Right ventricle myocardium superior (tissue), 1 donor: ENCODE data around the gene CAMK4. TPM values are rescaled to one million over a fixed set of nuclear protein-coding genes. Genes with fewer than 3 reads are reported as not detected.
A peak's percentile ranks its signal among the peaks of the same experiment; 100 is the strongest.

Source experiments
- ATAC-seq: fragments of 200-7000 bp; cut with Tn5 transposase; one replicate; pipeline ENCODE4 v1.9.1; 2020; ENCODE audit warnings: mild to moderate bottlenecking; ENCODE audit not compliant: poor library complexity
- DNase-seq: peaks from one replicate; pipeline ENCODE4 v3.0.0-alpha.2; 2020
- intact Hi-C: fragments of 100-400 bp; cut with DNase I; formaldehyde crosslinking; loops from one replicate; pipeline ENCODE4 v1.11.2; 2022
- long read RNA-seq: library from polyadenylated mRNA; unstranded; transcript quantifications from one replicate; pipeline ENCODE4 v2.0.0, GENCODE V29; 2021
- total RNA-seq: library from RNA; stranded (reverse); fragmentation: NEBNext Ultra II Directional; extraction: Animal tissue kit (Norgen Biotek cat#: 25700); gene quantifications from one replicate; pipeline ENCODE4 v1.2.1, GENCODE V29; 2021
- donor health status: DM: no; HTN: yes; CAD: no; lungs with severe emphysema.

CAMK4 gene
- 0.16 TPM for total RNA-seq
- long read RNA-seq, result 0 reads

- DNase-seq (peak; percentile 74), ATAC-seq (peak; percentile 90)
- intact Hi-C loops, result no loop called here
Observed at GRCh38 chr5:111223787-111224560, at the start of gene CAMK4. Gene CAMK4 (plus strand): TSS chr5:111224384. CDS start chr5:111224484, 100 bp downstream.

DNA sequence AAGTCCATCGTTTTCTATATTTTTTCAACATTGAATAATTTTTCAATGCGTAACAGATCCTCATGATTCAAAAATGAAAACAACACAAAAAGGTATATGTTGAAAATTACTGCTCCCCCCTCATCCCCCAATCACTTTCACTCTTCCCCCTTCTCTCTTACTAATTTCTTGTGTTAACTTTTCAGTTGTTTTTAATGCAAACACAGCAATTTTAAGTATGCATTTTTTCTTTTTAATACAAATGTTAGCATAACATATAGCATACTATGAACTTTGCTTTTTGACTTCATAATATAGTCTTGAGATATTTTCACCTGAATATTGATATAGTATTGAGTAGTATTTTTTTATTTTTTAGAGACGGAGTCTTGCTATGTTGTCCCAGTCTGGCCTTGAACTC lies 41.1 kb upstream of the CAMK4 start:
- no peak for ATAC-seq

DNA sequence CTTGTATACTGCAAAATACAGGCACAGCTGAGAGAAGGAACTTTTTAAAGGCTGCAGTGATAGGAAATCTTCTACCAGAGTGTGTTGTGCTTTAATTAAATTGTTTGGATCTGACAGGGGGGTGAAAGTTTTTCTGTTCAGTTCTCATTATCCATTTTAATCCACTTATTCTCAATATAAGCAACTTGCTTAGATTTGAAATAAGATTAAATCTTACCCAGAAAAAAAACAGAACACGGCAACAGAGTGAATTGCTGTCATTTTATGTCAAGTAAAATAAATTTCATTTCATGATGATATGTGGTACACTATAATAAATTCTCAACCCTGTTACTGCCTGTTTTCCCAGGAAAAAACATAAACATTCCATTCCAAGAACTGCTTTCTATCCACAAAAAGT lies 37.1 kb upstream of the CAMK4 start:
- no peak for DNase-seq
- ATAC-seq, result no peak

More for the DNA sequence above, 41.1 kb upstream of the CAMK4 start:
- intact Hi-C loops, result no loop called here
- no peak for DNase-seq

GRCh38 chr5:111194053-111194452 lies 30.1 kb upstream of the CAMK4 start:
- DNase-seq, result no peak
- no peak for ATAC-seq
- intact Hi-C loops, result no loop called here

More for the DNA sequence above, 37.1 kb upstream of the CAMK4 start:
- intact Hi-C loops, result no loop called here

DNA sequence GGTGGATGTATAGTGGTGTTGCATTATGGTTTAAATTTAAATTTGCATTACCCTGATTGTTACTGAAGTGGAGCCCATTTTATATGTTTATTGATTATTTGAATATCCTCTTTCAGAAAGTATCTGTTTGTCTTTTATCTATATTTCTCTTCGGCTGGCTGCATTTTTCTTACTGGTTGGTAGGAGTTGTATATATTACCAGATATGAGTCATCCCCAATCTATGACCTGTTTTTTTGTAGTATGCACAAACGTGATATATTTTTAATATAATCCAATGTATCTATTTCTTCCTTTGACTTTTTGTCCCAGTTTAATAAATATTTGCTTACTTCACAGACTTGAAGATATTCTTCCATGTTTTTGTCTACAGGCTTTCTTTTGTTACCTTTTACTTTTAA lies 29.3 kb upstream of the CAMK4 start:
- ATAC-seq, result no peak
- no peak for DNase-seq
- intact Hi-C loops, result no loop called here

GRCh38 chr5:111197523-111197922 lies 26.7 kb upstream of the CAMK4 start:
- DNase-seq, result no peak
- intact Hi-C loops, result no loop called here
- no peak for ATAC-seq

- ATAC-seq, result no peak
- DNase-seq, result no peak
- intact Hi-C loops, result no loop called here
Observed at GRCh38 chr5:111198281-111198966, 25.8 kb upstream of the CAMK4 start.

DNA sequence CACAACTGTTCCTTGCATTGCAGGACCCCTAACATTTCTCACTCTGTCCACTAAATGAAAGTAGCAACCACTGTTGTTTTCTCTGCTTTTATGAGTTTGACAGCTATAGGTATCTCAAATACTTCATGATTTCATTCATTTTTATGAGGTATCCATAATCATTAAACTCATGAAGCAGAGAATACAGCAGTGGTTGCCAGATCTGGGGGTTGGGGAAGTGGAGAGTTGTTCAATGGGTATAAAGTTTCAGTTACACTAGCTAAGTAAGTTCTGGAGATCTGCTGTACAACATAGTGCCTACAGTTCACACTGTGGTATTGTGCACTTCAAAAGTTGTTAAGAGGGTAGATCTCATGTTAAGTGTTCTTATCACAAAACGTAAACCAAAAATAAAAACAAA lies 23.4 kb upstream of the CAMK4 start:
- intact Hi-C loops, result no loop called here
- no peak for DNase-seq
- no peak for ATAC-seq

- no peak for ATAC-seq
- no peak for DNase-seq
- intact Hi-C loops, result no loop called here
Observed at GRCh38 chr5:111201705-111202104, 22.5 kb upstream of the CAMK4 start.

DNA sequence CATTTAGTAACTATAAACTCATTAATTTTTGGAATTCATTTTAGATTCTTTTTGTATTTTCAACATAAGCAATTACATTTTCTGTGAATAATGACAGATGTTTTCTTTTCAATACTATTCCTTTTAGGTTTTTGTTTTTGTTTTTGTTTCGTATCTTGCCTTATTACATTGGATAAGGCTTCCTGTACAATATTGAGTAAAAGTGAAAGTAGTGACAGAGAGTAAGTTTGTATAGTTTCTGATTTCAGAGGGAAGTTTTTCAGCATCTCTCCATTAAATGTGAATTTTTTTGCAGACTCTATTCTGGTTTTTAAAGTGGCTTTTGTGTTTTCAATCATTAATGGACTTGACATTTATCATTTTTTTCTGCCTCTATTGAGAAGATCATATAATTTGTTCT lies 12.8 kb upstream of the CAMK4 start:
- ATAC-seq (no peak), DNase-seq (no peak)
- intact Hi-C loops, result no loop called here

- DNase-seq, result no peak
Observed at GRCh38 chr5:111214052-111214742, 10.0 kb upstream of the CAMK4 start.

GRCh38 chr5:111215971-111216370 lies 8.2 kb upstream of the CAMK4 start:
- ATAC-seq (no peak), DNase-seq (no peak)
- intact Hi-C loops, result no loop called here

More at GRCh38 chr5:111214052-111214742, 10.0 kb upstream of the CAMK4 start:
- intact Hi-C loops, result no loop called here
- no peak for ATAC-seq

GRCh38 chr5:111221139-111221538 lies 3.0 kb upstream of the CAMK4 start:
- ATAC-seq, result no peak
- no peak for DNase-seq
- intact Hi-C loops, result no loop called here

- ATAC-seq (no peak), DNase-seq (no peak)
- intact Hi-C loops, result no loop called here
Observed at GRCh38 chr5:111223101-111223786, 940 bp upstream of the CAMK4 start.

GRCh38 chr5:111224561-111225345 lies 569 bp downstream of the CAMK4 start:
- DNase-seq (no peak), ATAC-seq (no peak)
- intact Hi-C loops, result no loop called here

GRCh38 chr5:111225926-111226325 lies 1.7 kb downstream of the CAMK4 start:
- intact Hi-C loops, result no loop called here
- no peak for ATAC-seq
- no peak for DNase-seq

- ATAC-seq (no peak), DNase-seq (no peak)
- intact Hi-C loops, result no loop called here
Observed at GRCh38 chr5:111226556-111226955, 2.4 kb downstream of the CAMK4 start.

DNA sequence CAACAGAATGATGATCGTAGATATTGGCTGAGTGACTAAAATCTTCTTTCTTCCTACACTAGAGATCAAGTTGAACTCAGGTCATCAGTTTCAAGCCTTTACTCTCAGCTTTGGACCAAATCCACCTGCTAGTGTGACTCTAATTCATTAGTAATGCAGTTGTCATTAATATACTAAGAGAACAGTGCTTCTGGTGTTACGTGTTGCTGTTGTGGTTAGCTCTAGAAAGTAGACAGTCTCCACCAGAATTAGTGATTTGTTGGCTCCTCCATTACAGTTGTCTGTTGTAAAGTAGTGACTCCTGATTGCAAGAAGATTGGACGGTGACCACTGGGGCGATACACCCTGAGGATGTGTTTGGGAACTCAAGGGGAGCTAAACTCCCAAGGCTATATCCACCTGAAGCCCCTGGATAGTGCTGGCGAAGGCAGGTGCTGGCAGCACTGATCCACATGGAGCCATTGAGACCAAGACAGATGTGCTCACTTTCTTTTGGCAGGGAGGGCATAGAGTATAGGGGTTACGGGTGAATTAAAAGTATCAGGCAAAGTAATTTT lies 3.1 kb downstream of the CAMK4 start:
- ATAC-seq (no peak), DNase-seq (no peak)
- intact Hi-C loops, result no loop called here
